ENCODE data around the gene TANGO6. TPM values are rescaled to one million over a fixed set of nuclear protein-coding genes. Genes with fewer than 3 reads are reported as not detected.

TANGO6 gene
- total RNA-seq, 2 experiments from 2014 or later = 22.7 to 22.8 TPM

DNA sequence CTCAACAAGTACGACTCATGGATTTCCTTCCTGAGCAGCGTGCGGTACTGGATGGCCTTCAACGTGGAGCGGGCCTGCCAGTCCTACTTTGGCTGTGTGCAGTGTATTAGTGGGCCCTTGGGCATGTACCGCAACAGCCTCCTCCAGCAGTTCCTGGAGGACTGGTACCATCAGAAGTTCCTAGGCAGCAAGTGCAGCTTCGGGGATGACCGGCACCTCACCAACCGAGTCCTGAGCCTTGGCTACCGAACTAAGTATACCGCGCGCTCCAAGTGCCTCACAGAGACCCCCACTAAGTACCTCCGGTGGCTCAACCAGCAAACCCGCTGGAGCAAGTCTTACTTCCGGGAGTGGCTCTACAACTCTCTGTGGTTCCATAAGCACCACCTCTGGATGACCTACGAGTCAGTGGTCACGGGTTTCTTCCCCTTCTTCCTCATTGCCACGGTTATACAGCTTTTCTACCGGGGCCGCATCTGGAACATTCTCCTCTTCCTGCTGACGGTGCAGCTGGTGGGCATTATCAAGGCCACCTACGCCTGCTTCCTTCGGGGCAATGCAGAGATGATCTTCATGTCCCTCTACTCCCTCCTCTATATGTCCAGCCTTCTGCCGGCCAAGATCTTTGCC lies 271.1 kb downstream of the TANGO6 start:
- CTCF ChIA-PET (ENCODE audit: unreplicated experiment) = interaction anchor here (1.0 kb wide), 1 partner anchor 11 kb away, joined by 4 read pairs; no protein-coding TSS in a partner anchor
- DNase-seq (ENCODE audit: low spot score) = no peak
- Histone ChIP-seq H3K27ac (ENCODE audit: low read depth, low read length, poor library complexity, severe bottlenecking) (no peak overlapping the region), H3K4me2 (ENCODE audit: low read length) (no peak overlapping the region), H3K79me2 (ENCODE audit: insufficient read depth, low read depth, low read length) (no peaks in the 10 kb centered on the region), H4K20me1 (ENCODE audit: insufficient read depth, low read length) (no peaks in the 10 kb centered on the region), H3K4me3 (ENCODE audit: low read depth, low read length, poor library complexity, severe bottlenecking) (no peak overlapping the region), H3K4me1 (ENCODE audit: insufficient read depth, low read length, poor library complexity, severe bottlenecking) (no peaks in the 10 kb centered on the region), H3K36me3 (ENCODE audit: insufficient read depth, low read length) (peaks cover 46% of the 10 kb centered on the region), H3K9me2 (ENCODE audit: insufficient read depth, low read length) (no peaks in the 10 kb centered on the region), H3K9me3 (ENCODE audit: low read length) (no peaks in the 10 kb centered on the region), H2AFZ (ENCODE audit: low read length) (no peak overlapping the region)
- intact Hi-C loops (cut with micrococcal nuclease; ENCODE audit: unreplicated experiment) = no loop called here
- POLR2A ChIA-PET = interaction anchor here (0.5 to 0.6 kb wide), 2 partner anchors 269 to 275 kb away, joined by 3 to 4 read pairs; no protein-coding TSS in a partner anchor
- BruUV-seq (replicated peaks) = no TSS peak
- no peak for TF ChIP-seq EZH2phosphoT487 (IDR thresholded peaks at IDR 0.05; ENCODE audit: borderline replicate concordance, low read depth, low read length)
- TF ChIP-seq, protein P1, sequence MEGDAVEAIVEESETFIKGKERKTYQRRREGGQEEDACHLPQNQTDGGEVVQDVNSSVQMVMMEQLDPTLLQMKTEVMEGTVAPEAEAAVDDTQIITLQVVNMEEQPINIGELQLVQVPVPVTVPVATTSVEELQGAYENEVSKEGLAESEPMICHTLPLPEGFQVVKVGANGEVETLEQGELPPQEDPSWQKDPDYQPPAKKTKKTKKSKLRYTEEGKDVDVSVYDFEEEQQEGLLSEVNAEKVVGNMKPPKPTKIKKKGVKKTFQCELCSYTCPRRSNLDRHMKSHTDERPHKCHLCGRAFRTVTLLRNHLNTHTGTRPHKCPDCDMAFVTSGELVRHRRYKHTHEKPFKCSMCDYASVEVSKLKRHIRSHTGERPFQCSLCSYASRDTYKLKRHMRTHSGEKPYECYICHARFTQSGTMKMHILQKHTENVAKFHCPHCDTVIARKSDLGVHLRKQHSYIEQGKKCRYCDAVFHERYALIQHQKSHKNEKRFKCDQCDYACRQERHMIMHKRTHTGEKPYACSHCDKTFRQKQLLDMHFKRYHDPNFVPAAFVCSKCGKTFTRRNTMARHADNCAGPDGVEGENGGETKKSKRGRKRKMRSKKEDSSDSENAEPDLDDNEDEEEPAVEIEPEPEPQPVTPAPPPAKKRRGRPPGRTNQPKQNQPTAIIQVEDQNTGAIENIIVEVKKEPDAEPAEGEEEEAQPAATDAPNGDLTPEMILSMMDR (conservative IDR thresholded peaks at IDR 0.05; ENCODE audit: low read length) = no peak

DNA sequence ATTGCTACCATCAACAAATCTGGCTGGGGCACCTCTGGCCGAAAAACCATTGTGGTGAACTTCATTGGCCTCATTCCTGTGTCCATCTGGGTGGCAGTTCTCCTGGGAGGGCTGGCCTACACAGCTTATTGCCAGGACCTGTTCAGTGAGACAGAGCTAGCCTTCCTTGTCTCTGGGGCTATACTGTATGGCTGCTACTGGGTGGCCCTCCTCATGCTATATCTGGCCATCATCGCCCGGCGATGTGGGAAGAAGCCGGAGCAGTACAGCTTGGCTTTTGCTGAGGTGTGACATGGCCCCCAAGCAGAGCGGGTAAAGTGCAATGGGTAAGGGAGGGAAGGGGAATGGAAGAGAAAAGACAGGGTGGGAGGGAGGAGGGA lies 271.6 kb downstream of the TANGO6 start:
- Histone ChIP-seq H2AFZ (ENCODE audit: low read length) (no peak overlapping the region), H3K27ac (ENCODE audit: low read depth, low read length, poor library complexity, severe bottlenecking) (no peak overlapping the region), H3K4me1 (ENCODE audit: insufficient read depth, low read length, poor library complexity, severe bottlenecking) (no peaks in the 10 kb centered on the region), H4K20me1 (ENCODE audit: insufficient read depth, low read length) (no peaks in the 10 kb centered on the region), H3K9me2 (ENCODE audit: insufficient read depth, low read length) (no peaks in the 10 kb centered on the region), H3K79me2 (ENCODE audit: insufficient read depth, low read depth, low read length) (no peaks in the 10 kb centered on the region), H3K4me3 (ENCODE audit: low read depth, low read length, poor library complexity, severe bottlenecking) (no peak overlapping the region), H3K36me3 (ENCODE audit: insufficient read depth, low read length) (peaks cover 51% of the 10 kb centered on the region), H3K9me3 (ENCODE audit: low read length) (no peaks in the 10 kb centered on the region), H3K4me2 (ENCODE audit: low read length) (no peak overlapping the region)
- DNase-seq (ENCODE audit: low spot score) = no peak
- ChIA-PET POLR2A (no interaction called here), CTCF (ENCODE audit: unreplicated experiment) (no interaction called here)
- no TSS peak for BruUV-seq (replicated peaks)
- TF ChIP-seq, protein P1 (conservative IDR thresholded peaks at IDR 0.05; ENCODE audit: low read length) = no peak
- TF ChIP-seq EZH2phosphoT487 (IDR thresholded peaks at IDR 0.05; ENCODE audit: borderline replicate concordance, low read depth, low read length) = no peak
- intact Hi-C loops (cut with micrococcal nuclease; ENCODE audit: unreplicated experiment) = no loop called here

DNA sequence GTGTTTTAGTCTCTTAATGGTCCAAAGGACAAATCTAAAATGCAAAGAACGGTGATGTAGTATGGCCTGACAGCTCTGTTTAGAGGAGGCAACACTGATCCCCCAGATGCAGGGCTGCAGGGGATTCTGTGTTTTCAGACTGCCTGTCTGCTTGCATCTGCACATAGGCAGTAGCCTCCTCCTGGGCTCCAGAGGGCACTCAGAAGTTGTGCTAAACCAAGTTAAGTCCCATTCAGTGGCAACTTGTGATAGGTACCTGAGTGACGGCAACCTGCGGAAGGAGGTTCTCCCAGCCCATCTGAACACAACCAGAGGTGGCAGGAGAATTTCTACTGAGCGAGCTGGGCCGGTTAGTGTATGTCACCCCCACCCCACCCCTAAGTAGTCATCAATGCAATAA lies 272.0 kb downstream of the TANGO6 start:
- Histone ChIP-seq H3K27ac (ENCODE audit: low read depth, low read length, poor library complexity, severe bottlenecking) (no peak overlapping the region), H3K4me2 (ENCODE audit: low read length) (no peak overlapping the region), H3K36me3 (ENCODE audit: insufficient read depth, low read length) (peaks cover 55% of the 10 kb centered on the region), H3K9me3 (ENCODE audit: low read length) (no peaks in the 10 kb centered on the region), H3K4me3 (ENCODE audit: low read depth, low read length, poor library complexity, severe bottlenecking) (no peak overlapping the region), H4K20me1 (ENCODE audit: insufficient read depth, low read length) (no peaks in the 10 kb centered on the region), H2AFZ (ENCODE audit: low read length) (no peak overlapping the region), H3K79me2 (ENCODE audit: insufficient read depth, low read depth, low read length) (no peaks in the 10 kb centered on the region), H3K4me1 (ENCODE audit: insufficient read depth, low read length, poor library complexity, severe bottlenecking) (no peaks in the 10 kb centered on the region), H3K9me2 (ENCODE audit: insufficient read depth, low read length) (no peaks in the 10 kb centered on the region)
- no peak for TF ChIP-seq EZH2phosphoT487 (IDR thresholded peaks at IDR 0.05; ENCODE audit: borderline replicate concordance, low read depth, low read length)
- TF ChIP-seq, protein P1 (conservative IDR thresholded peaks at IDR 0.05; ENCODE audit: low read length) = no peak
- no peak for DNase-seq (ENCODE audit: low spot score)
- POLR2A ChIA-PET = no interaction called here
- intact Hi-C loops (cut with micrococcal nuclease; ENCODE audit: unreplicated experiment) = no loop called here
- no TSS peak for BruUV-seq (replicated peaks)
- CTCF ChIA-PET (ENCODE audit: unreplicated experiment) = no interaction called here
